Hematopoietic multipotent progenitor cell treated with erythropoietin and hydrocortisone succinate and interleukin-3 and kit ligand, for 6 days (in vitro differentiated cells): ENCODE data around the gene DYRK1A.
A peak's percentile ranks its signal among the peaks of the same experiment; 100 is the strongest.

Experiments
- DNase-seq: peaks from one replicate; pipeline ENCODE4 v3.0.0-alpha.2; 2015

Gene DYRK1A

GRCh38 chr21:37365517-37366481 is 774 bp upstream of the DYRK1A start:
- peak; percentile 73 for DNase-seq

GRCh38 chr21:37367336-37367702 is 746 bp downstream of the DYRK1A start:
- no peak for DNase-seq

GRCh38 chr21:37367703-37368540 is 1.3 kb downstream of the DYRK1A start:
- DNase-seq: peak; percentile 67

GRCh38 chr21:37368541-37369279 is 2.1 kb downstream of the DYRK1A start:
- DNase-seq: peak; percentile 58

- DNase-seq: no peak
Measured at GRCh38 chr21:37369307-37369854, 2.8 kb downstream of the DYRK1A start.

- DNase-seq: peak; percentile 84
Measured at GRCh38 chr21:37370152-37371040, 3.8 kb downstream of the DYRK1A start.

- no peak for DNase-seq
Measured at GRCh38 chr21:37371041-37371397, 4.4 kb downstream of the DYRK1A start.

- no peak for DNase-seq
Measured at GRCh38 chr21:37372127-37372731, 5.7 kb downstream of the DYRK1A start.

GRCh38 chr21:37372951-37373350 is 6.4 kb downstream of the DYRK1A start:
- peak; percentile 69 for DNase-seq

GRCh38 chr21:37373539-37373938 is 7.0 kb downstream of the DYRK1A start:
- peak; percentile 9 for DNase-seq

- peak; percentile 15 for DNase-seq
Measured at GRCh38 chr21:37374027-37374426, 7.5 kb downstream of the DYRK1A start.

GRCh38 chr21:37375866-37376574 is 9.4 kb downstream of the DYRK1A start:
- no peak for DNase-seq

GRCh38 chr21:37378700-37379139 is 12.1 kb downstream of the DYRK1A start:
- peak; percentile 72 for DNase-seq

- no peak for DNase-seq
Measured at GRCh38 chr21:37380349-37381323, 14.1 kb downstream of the DYRK1A start.

- DNase-seq: no peak
Measured at GRCh38 chr21:37381883-37382585, 15.5 kb downstream of the DYRK1A start.

GRCh38 chr21:37383086-37383485 is 16.5 kb downstream of the DYRK1A start:
- no peak for DNase-seq

- no peak for DNase-seq
Measured at GRCh38 chr21:37383784-37384311, 17.3 kb downstream of the DYRK1A start.

GRCh38 chr21:37384416-37384815 is 17.8 kb downstream of the DYRK1A start:
- no peak for DNase-seq
